Vagina (tissue), 2 donors: ENCODE results near the gene ABLIM1.

ENCODE experiments used
- POLR2A ChIP-seq, 2 donors: fragments of 450-650 bp; IDR thresholded peaks; one replicate each; pipeline ENCODE4 v1.6.1; 2017; ENCODE audit warnings: antibody characterized with exemption in 2 of 2, mild to moderate bottlenecking in 2 of 2, moderate library complexity in 2 of 2
- POLR2AphosphoS5 ChIP-seq, 2 donors: sonication (generic); formaldehyde crosslinking; IDR thresholded peaks; one replicate each; pipeline ENCODE4 v1.9.0; 2017; ENCODE audit warnings: antibody characterized with exemption in 2 of 2, mild to moderate bottlenecking in 2 of 2, low read depth in 1 of 2; ENCODE audit not compliant: insufficient read depth in 1 of 2
- TF ChIP-seq, protein P1 (sequence below), 3 experiments: fragments of 450-650 bp in 2 of 3; fragments of 200-600 bp in 1 of 3; sonication (generic) in 1 of 3; IDR thresholded peaks; one replicate each; pipeline ENCODE4 v1.5.1; 2017 to 2019; ENCODE audit warnings: antibody characterized with exemption in 3 of 3, mild to moderate bottlenecking in 2 of 3, moderate library complexity in 2 of 3

DNA sequence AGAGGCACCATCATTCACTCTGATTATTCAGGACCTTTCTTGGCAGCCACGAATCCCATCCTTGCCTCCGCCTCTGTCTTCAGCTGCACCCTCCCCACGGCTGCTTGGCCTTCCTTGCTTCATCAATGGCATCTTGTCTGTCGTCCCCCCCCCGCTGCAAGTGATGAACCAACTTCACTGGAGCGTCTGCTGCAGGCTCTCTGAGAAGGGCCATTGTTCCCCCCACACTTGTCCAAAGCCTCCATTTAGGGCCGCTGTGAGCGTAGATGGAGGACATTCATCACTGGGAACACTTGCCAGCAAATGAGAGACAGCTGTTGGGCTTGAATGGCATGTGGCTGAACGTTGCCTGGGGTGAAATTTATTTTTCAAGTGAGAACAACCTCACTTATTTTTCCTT, 273.9 kb downstream of the ABLIM1 start:
- TF ChIP-seq POLR2AphosphoS5 (IDR thresholded peaks at IDR 0.05; ENCODE audit: insufficient read depth in 1 of 2, low read depth in 1 of 2) (no peak), POLR2A (IDR thresholded peaks at IDR 0.05) (no peak)
- TF ChIP-seq, protein P1, sequence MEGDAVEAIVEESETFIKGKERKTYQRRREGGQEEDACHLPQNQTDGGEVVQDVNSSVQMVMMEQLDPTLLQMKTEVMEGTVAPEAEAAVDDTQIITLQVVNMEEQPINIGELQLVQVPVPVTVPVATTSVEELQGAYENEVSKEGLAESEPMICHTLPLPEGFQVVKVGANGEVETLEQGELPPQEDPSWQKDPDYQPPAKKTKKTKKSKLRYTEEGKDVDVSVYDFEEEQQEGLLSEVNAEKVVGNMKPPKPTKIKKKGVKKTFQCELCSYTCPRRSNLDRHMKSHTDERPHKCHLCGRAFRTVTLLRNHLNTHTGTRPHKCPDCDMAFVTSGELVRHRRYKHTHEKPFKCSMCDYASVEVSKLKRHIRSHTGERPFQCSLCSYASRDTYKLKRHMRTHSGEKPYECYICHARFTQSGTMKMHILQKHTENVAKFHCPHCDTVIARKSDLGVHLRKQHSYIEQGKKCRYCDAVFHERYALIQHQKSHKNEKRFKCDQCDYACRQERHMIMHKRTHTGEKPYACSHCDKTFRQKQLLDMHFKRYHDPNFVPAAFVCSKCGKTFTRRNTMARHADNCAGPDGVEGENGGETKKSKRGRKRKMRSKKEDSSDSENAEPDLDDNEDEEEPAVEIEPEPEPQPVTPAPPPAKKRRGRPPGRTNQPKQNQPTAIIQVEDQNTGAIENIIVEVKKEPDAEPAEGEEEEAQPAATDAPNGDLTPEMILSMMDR (IDR thresholded peaks at IDR 0.05): no peak
